ENCODE data around the gene NPM3.
A peak's percentile ranks its signal among the peaks of the same experiment; 100 is the strongest.
"Not testable (repeated sequence)": the region's sequence is repeated elsewhere in the genome, so short reads cannot be mapped to it uniquely, and the experiment has no call there.

Gene NPM3

DNA sequence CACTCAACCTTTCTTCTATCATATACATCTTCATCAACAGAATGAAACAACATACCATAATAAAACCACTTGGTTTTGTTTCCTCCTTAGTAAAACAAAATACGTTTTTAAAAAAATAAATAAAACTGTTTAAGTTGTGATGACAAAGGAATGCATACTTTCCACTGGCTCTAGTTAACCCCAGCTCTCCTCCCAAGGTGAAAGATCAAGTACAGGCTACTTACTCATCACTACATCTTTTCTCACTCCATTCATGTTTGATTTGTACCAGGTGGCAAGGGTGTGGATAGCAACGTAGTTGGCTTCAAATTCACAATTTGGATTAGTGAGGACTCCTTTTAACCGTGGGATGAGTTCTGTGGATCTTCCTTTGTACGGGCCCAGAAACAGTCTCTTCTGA is 20.3 kb upstream of the NPM3 start:
- DNase-seq (ENCODE audit: low read depth), result no peak

DNA sequence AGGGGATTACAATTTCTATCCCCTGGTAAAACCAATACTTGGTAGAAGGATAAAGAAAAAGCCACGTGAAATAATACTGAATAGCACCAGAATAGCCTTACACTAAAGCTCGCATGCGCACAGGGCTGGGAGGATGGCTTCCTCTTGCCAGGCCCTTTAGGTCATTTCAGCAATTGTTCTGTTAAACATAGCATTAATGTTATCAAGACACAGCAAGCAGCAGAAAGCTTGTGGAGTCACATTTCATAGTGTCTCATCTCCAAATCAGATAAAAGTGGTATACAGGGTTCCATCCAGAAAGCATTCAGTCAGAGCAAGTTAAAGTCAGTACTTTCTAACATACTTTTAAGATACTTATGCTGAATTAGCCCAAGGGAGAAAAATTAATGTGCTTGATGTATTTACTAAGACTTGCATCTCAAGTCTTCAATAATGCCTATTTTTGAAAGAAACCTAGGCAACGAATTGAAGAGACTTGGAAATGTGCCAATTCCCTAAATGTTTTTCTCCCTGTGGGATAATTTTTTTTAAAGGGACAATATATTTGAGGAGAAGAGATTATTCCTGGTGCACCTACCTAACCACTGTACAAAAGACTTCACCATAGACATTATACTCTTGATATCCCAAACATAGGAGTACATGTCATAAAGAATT is 14.3 kb upstream of the NPM3 start:
- no peak for DNase-seq (ENCODE audit: low read depth)

GRCh38 chr10:101793526-101793925 is 10.3 kb upstream of the NPM3 start:
- DNase-seq (ENCODE audit: low read depth), result no peak

DNA sequence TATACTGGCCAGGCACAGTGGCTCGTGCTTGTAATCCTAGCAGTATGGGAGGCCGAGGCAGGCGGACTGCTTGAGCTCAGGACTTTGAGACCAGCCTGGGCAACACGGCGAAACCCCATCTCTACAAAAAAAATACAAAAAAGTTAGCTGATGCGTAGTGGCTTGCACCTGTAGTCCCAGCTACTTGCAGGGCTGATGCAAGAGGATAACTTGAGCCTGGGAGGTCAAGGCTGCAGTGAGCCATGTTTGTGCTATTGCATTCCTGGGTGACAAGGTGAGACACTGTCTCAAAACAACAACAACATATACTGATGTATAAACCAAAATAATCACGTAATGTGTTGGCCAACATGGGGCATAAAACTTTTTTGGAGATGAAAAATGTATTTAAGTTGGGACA is 6.4 kb upstream of the NPM3 start:
- no peak for DNase-seq (ENCODE audit: low read depth)

- not testable (repeated sequence) for DNase-seq (ENCODE audit: low read depth)
Observed at GRCh38 chr10:101789231-101789630, 6.0 kb upstream of the NPM3 start.

GRCh38 chr10:101785801-101786200 is 2.6 kb upstream of the NPM3 start:
- no peak for DNase-seq (ENCODE audit: low read depth)

DNA sequence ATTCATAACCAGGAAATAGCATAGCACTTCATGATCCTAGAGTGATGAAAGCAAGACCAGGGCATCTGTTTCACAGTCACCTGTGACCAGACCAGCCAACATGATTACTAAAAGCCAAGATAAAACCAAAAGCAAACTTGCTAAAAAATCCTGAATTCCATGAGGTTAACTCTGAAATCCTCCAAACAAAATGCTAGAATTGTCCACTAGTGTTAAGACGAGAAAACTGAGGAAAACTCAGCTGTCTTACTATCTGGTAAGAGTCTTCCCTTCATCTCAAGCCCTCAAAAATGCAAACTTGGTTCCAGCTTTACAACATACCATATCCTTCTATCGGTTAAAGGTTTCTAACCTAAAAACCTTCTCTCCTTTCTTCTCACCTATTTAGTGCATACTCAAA is 1.3 kb upstream of the NPM3 start:
- DNase-seq (ENCODE audit: low read depth), result no peak

GRCh38 chr10:101783736-101784118 is 481 bp upstream of the NPM3 start:
- no peak for DNase-seq (ENCODE audit: low read depth)

- no peak for DNase-seq (ENCODE audit: low read depth)
Observed at GRCh38 chr10:101781984-101782810, 1.0 kb downstream of the NPM3 start.

- no peak for DNase-seq (ENCODE audit: low read depth)
Observed at GRCh38 chr10:101781655-101781983, 1.6 kb downstream of the NPM3 start.

GRCh38 chr10:101780818-101781654 is 2.2 kb downstream of the NPM3 start:
- DNase-seq (ENCODE audit: low read depth), result peak; percentile 56

DNA sequence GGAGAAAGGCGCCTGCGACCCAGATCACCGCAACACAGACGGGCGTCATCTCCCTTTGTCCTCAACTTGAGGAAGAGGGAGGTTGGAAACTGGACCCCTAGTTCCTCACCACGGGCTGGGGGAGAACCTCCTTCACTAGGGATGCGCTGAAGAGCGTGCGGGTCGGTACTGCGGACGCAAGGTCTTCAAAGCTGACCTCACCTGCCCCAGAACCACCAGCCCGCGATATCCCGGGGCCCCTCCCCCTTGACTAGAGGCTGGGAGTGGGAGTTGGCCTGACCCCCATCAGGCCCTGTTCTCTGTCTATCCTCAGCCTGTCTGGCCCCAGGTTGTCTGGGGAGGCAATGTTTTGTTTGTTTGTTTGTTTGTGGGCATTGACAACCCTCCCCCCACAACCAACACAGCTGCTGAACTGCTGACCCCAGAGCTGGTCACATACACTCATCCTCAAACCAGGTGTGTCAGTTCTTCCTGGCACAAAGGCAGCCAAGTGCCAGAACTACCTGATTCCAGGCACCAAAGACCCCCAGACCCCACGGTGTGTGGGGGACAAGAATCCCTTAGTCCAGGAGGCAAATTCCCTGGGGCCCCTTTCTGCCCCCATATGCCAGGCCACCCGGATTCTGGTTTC is 2.9 kb downstream of the NPM3 start:
- no peak for DNase-seq (ENCODE audit: low read depth)

DNA sequence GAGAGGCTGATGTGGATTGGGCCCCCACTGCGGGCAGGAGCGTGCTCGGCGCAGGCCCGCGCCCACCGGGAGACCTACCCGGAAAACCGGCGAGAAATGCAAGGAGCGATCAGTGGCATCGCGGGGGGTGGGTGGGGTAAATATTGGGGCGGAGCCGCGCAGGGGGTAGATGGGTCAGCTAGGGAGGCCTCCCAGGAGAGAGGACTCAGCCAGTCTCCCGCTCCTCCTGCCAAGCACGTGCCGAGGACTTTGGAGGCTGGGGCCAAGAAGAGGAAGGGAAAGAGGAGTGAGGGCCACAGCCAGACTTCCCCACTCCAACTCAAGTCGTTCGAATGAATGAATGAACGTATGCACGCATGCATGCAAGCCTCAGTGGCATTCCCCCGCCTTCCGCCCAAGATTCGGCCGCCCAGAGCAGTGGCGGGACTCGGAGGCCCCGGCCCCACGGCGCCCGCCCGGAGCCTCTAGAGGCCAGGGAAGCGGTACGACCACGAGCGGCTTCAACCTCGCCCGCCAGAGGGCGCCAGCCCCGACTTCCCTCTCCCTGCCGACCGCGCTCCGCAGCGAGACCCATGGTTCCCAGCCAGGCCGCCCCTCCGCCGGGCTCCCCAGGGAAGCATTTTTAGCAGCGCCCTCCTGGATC is 3.6 kb downstream of the NPM3 start:
- peak; percentile 77 for DNase-seq (ENCODE audit: low read depth)

- no peak for DNase-seq (ENCODE audit: low read depth)
Observed at GRCh38 chr10:101778781-101779543, 4.3 kb downstream of the NPM3 start.

GRCh38 chr10:101778151-101778780 is 5.0 kb downstream of the NPM3 start:
- no peak for DNase-seq (ENCODE audit: low read depth)

DNA sequence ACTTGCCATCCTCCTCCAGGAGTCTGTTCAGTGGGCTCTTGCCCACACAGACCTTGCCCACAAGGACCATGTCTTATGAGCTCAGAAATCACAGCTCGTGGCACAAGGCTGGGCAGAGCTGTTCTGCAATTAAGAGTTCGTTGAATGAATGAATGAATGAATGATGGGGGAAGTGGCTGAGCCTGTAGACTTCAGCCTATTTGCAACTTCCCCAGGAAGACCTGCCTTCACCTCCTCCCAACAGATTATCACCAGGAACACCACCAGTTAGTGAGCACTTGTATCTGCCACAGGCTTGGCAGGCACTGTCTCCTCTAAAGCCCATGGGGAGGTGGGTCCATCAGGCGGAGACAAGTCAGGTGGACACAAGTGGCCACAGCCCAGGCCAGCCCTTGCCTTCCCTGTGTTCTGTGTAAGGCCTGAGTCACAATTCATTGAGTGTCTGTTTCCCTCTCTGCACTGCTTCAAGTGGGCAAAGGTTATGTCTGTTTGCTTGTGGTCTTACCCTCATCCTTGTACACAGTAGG is 5.6 kb downstream of the NPM3 start:
- no peak for DNase-seq (ENCODE audit: low read depth)

GRCh38 chr10:101776161-101776817 is 7.0 kb downstream of the NPM3 start:
- DNase-seq (ENCODE audit: low read depth), result no peak

DNA sequence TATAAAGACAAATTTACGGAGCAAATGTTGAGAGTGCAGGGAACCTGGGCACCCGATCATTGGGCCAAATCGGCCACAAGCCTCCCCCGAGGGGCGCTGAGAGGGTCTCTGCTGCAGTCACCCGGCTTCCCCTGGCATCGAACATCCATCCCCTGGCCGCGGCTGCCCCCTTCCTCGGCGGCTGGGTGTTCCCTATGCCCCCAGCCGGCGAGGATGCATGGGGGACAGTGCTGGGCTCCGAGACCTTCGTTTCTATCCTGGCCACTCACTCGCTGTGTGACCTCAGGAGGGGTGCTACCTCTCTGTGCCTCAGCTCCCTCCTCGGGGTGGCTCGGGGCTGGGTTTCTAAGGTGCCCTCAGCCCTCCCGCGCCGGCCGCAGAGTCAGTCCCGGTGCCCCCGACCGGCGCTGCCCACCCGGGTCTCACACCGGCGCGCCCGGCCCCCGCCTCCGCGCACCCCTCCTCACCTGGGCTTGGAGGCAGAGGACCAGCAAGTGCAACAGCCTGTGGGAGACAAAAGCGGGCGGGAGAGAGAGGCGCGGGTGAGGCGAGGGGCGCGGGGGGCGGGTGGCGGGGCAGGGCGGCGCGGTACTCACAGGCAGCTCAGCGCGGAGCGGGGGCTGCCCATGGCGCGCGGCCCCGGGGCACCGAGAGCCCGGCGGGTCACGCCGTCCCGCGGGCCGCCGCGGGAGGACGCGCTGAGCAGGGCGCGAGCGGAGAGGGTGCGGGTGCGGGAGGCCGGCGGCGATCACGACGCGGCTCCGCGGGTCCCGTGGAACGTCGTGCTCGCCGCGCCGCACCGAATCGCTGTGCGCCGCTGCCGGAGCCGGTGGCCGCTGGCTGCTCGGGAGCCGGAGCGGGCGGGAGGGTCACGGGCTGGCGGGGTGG is 7.7 kb downstream of the NPM3 start, which contains the start of gene FGF8:
FGF8 (minus strand) TSS at position 842 of the 888 bp plus-strand sequence; CDS start at position 628, 214 bp downstream.
- no peak for DNase-seq (ENCODE audit: low read depth)

All from activated T-helper 9 cell treated with anti-CD3 and anti-CD28 coated beads, Interleukin-2, amount 50 U/mL, for 16 hours (primary cell).